ENCODE measurements around the gene HYDIN.
"Not testable (repeated sequence)": the region's sequence is repeated elsewhere in the genome, so short reads cannot be mapped to it uniquely, and the experiment has no call there.

GRCh38 chr16:71070651-71071050 is 159.9 kb downstream of the HYDIN start:
- TF ChIP-seq CTCF, POLR2AphosphoS5, POLR2A (IDR thresholded peaks at IDR 0.05): not testable (repeated sequence)
